AG04449 (cell line): ENCODE measurements around the gene RAC3.
A peak's percentile ranks its signal among the peaks of the same experiment; 100 is the strongest.

ENCODE experiments used
- CTCF ChIA-PET: fragments of 350-600 bp; formaldehyde crosslinking; extraction: SDS; loops from one replicate; lab custom pipeline; 2021; ENCODE audit warnings: antibody characterized with exemption; lab: Yijun Ruan, JAX
- POLR2A ChIA-PET: fragments of 400-600, 350-600 bp; formaldehyde crosslinking; extraction: SDS; loops from one replicate; lab custom pipeline; 2020; ENCODE audit warnings: antibody characterized with exemption, inconsistent platforms; lab: Yijun Ruan, JAX
- DNase-seq: peaks from one replicate; pipeline ENCODE4 v3.0.0-alpha.2; 2010; ENCODE audit warnings: low read depth, low spot score
- H3K4me3 ChIP-seq: 2 replicates; pipeline ENCODE4 v1.5.1; 2011; ENCODE audit warnings: low read depth, mild to moderate bottlenecking, control low read depth, low read length
- TF ChIP-seq, protein P1 (sequence below): IDR thresholded peaks from one replicate; pipeline ENCODE4 v1.5.1; 2011; ENCODE audit warnings: mild to moderate bottlenecking, moderate library complexity, low read length, control low read depth, inconsistent platforms; ENCODE audit not compliant: insufficient read depth; ENCODE audit errors: missing control alignments

Gene RAC3

DNA sequence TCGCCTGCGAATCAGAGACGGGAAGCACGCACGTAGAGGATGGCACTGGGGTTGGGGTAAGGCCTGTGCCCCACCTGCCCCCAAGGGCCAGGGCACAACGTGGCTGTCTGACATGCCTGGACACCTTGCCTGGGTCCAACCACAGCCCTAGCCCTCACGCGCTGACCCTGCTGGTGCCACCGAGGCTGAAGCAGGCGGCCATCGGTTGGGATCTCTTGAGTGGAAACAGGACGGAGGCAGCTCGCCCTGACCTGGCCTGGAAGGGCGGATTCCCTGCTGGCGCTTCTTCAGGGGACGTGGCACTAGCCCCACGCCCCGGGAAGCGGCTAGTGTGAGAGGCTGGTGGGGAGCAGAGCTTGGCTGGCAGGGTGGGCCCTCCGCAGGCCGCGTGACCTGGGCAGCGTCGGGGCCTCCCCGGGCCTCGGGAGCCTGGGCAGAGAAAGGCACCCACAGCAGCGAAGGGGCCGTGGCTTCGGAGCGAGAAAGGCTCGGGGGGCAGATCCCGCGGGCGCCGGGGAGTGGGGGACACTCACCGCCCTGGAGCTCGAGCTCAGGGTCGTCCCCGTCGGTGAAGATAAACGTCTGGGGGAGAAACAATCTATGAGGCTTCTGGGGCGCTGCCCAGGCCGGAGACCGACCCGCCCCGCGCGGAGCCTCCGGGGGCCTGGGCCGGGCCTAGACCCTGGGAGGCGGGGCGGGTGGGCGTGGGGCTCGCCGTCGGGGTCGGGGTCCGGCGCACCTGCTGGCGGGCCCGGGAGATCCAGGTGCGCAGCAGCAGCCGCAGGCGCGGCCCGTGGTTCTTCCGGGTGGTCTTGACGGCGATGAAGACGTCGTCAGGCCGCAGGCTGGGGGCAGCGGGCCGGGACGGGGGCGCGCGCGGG lies 19.5 kb downstream of the RAC3 start:
- DNase-seq, result no peak
- TF ChIP-seq, protein P1, sequence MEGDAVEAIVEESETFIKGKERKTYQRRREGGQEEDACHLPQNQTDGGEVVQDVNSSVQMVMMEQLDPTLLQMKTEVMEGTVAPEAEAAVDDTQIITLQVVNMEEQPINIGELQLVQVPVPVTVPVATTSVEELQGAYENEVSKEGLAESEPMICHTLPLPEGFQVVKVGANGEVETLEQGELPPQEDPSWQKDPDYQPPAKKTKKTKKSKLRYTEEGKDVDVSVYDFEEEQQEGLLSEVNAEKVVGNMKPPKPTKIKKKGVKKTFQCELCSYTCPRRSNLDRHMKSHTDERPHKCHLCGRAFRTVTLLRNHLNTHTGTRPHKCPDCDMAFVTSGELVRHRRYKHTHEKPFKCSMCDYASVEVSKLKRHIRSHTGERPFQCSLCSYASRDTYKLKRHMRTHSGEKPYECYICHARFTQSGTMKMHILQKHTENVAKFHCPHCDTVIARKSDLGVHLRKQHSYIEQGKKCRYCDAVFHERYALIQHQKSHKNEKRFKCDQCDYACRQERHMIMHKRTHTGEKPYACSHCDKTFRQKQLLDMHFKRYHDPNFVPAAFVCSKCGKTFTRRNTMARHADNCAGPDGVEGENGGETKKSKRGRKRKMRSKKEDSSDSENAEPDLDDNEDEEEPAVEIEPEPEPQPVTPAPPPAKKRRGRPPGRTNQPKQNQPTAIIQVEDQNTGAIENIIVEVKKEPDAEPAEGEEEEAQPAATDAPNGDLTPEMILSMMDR, result no peak
- ChIA-PET CTCF (interaction anchor here (1.2 to 7.1 kb wide), 3 partner anchors 11 to 92 kb away, joined by 3 to 47 read pairs (median 14); partner anchors contain the start of gene DCXR), POLR2A (interaction anchor here (1.2 to 1.8 kb wide), 4 partner anchors 13 to 48 kb away, joined by 3 to 5 read pairs (median 3); partner anchors contain the start of gene DCXR)
- H3K4me3 ChIP-seq, result peak overlapping the region; percentile 82

DNA sequence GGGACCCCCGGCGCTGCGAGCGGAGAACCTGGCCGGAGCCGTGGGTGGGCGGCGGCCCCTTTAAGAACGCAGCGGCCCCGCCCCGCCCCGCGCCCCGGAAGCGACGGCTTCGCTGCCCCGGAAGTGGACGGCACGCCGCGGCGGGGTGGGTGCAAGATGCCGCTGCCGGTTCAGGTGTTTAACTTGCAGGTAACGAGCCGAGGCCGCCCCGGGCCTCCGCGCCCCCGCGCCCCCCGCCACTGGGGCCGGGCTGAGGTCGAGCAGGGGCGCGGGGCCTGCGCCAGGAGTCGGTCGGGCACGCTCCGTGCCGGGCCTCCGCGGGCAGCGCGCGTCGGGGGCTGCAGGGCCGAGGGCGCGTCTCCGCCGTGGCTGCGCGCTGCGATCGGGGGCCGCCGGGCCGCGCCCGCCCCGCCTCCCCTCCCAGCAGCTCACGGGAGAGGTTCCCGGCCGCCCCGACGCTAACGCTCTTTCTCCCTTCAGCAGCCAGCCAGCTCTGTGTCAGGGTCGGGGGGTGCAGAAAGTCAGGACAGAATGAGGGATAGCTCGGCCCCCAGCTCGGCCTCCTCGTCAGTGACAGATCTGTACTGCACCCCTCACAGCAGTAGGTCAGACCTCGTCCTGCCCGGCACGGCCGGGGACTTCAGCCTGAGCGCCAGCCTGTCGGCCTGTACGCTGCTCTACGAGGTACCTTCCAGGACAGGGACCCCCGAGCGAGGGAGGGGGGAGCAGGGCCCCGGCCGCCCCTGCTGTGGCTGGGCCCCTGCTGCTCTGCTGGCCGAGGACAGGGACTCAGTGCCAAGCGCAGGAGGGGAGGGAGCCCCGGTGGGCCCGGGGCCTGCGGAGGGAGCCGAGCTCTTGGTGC lies 20.5 kb downstream of the RAC3 start, which contains the start of the genes GPS1 and RFNG:
GPS1 (plus strand) TSS at position 123 of the 862 bp plus-strand sequence; CDS start at position 157, 34 bp downstream.
RFNG (minus strand) TSS at position 36 of the 862 bp plus-strand sequence. CDS start 45 bp downstream, outside the sequence.
- POLR2A ChIA-PET, result interaction anchor here (1.2 to 1.8 kb wide), 2 partner anchors 14 to 35 kb away, joined by 3 to 5 read pairs; partner anchors contain the start of gene DCXR
- peak within 1 kb of the TSS; percentile 82 for H3K4me3 ChIP-seq
- CTCF ChIA-PET, result interaction anchor here (1.0 to 7.1 kb wide), 4 partner anchors 12 to 93 kb away, joined by 5 to 47 read pairs (median 6); partner anchors contain the start of gene DCXR
- DNase-seq, result no peak
- TF ChIP-seq, protein P1, result no peak

DNA sequence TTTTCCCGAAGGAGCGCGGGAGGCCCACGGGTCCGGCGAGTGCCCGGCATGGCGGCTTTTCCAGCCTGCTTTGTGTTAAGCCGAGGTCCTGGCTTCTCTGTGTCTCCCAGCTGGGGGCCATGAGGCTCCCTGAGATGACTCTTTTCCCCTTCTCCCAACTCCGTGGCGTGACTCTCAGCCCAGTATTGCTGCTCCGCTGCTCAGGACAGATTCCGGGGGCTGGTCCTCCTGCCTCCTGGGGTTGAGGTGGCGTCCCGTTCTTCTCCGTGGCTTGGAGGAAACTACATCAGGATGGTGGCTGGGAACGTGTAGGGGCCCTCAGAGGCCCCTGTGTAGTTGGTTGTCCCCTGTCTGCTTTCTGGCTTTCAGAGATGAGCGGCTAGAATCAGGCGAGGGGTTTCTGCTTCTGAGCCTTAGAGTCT lies 21.2 kb downstream of the RAC3 start:
- CTCF ChIA-PET, result interaction anchor here (1.0 to 7.1 kb wide), 4 partner anchors 13 to 93 kb away, joined by 5 to 47 read pairs (median 6); partner anchors contain the start of gene DCXR

DNA sequence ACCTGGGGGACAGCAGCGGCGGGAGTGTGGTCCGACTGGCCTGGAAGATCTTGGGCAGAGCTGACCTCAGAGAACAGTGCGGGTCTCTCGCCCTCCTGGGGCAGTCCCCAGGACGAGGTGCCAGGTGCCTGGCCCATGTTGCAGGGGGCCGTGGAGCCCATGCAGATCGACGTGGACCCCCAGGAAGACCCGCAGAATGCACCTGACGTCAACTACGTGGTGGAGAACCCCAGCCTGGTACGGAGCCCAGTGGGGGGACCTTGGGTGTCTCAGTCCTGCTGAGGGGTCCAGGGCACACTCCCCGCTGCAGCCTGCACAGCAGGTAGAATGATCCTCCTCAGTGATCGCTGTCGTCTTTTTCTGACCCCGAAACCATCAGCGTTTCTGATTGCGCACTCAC lies 21.7 kb downstream of the RAC3 start:
- no peak for DNase-seq
- H3K4me3 ChIP-seq, result peak overlapping the region; percentile 82
- ChIA-PET CTCF (interaction anchor here (2.0 to 7.1 kb wide), 2 partner anchors 14 to 94 kb away, joined by 6 to 47 read pairs; partner anchors contain the start of gene DCXR), POLR2A (interaction anchor here (0.6 to 1.6 kb wide), 3 partner anchors 11 to 72 kb away, joined by 3 to 4 read pairs (median 4); partner anchors contain the start of gene DCXR)
- TF ChIP-seq, protein P1, result no peak

More for the DNA sequence above, 21.2 kb downstream of the RAC3 start:
- peak overlapping the region; percentile 82 for H3K4me3 ChIP-seq
- TF ChIP-seq, protein P1, result no peak
- no peak for DNase-seq
- POLR2A ChIA-PET, result interaction anchor here (1.2 to 1.6 kb wide), 2 partner anchors 11 to 15 kb away, joined by 4 read pairs; partner anchors contain the start of gene DCXR

DNA sequence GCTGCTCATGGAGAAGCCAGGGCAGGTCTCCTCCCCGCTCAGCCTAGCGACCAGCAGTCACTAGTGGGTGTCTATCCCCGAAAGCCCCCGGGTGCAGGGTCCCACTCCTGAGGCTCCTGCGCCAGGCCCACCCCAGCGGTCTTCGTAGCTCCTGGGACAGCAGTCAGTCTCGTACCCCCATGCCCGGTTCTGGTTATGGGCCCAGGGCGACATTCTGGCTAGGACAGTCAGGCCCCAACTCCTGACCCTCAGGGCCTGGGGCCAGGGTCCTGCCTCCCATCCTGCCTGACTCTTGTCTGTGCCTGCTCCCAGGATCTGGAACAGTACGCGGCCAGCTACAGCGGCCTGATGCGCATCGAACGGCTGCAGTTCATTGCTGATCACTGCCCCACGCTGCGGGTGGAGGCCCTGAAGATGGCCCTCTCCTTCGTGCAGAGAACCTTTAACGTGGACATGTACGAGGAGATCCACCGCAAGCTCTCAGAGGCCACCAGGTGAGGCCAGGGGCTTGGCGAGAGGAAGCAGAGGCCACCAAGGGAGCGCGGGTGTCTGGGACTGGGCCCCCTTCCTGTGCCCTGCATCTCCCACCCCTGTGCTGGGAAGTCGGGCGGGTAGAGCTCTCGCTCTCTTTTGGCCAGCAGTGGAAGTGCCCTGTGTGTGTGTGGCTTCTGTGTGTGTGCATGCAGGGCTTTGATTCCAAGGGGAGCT lies 22.2 kb downstream of the RAC3 start:
- TF ChIP-seq, protein P1, result no peak
- CTCF ChIA-PET, result interaction anchor here (1.1 to 7.1 kb wide), 5 partner anchors 11 to 101 kb away, joined by 3 to 47 read pairs (median 6); partner anchors contain the start of genes DCXR and DUS1L
- DNase-seq, result no peak
- POLR2A ChIA-PET, result interaction anchor here (0.6 to 1.6 kb wide), 4 partner anchors 10 to 72 kb away, joined by 3 to 4 read pairs (median 4); partner anchors contain the start of gene DCXR
- peak overlapping the region; percentile 82 for H3K4me3 ChIP-seq
